ENCODE data around the gene USP24. TPM values are rescaled to one million over a fixed set of nuclear protein-coding genes. Genes with fewer than 3 reads are reported as not detected.
A peak's percentile ranks its signal among the peaks of the same experiment; 100 is the strongest.

The USP24 gene
- total RNA-seq, 1 experiment from 2014 or later, result 40.9 TPM

DNA sequence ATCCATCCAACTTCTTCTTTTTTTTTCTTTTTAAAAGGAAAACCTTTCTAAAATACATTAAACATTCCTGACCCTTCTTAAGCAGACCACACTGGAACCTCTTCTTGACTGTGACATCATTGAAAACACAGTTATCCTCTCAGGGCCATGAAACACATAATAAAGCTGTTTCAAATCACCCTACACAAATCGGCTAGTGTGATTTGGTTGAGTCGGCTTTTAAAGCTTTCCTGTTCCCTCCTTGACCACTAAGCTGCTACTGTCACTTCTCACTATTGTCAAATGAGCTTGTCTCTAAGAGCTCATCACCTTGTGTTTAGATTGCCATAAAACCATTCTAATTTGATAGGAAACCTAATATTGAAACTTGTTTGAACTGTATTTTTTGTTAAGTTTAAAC lies 5.9 kb downstream of the USP24 start (continued):
- TF ChIP-seq, protein P1, sequence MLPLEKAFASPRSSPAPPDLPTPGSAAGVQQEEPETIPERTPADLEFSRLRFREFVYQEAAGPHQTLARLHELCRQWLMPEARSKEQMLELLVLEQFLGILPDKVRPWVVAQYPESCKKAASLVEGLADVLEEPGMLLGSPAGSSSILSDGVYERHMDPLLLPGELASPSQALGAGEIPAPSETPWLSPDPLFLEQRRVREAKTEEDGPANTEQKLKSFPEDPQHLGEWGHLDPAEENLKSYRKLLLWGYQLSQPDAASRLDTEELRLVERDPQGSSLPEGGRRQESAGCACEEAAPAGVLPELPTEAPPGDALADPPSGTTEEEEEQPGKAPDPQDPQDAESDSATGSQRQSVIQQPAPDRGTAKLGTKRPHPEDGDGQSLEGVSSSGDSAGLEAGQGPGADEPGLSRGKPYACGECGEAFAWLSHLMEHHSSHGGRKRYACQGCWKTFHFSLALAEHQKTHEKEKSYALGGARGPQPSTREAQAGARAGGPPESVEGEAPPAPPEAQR (CRISPR knock-in tag; IDR thresholded peaks at IDR 0.05), result no peak
- TF ChIP-seq, protein P2, sequence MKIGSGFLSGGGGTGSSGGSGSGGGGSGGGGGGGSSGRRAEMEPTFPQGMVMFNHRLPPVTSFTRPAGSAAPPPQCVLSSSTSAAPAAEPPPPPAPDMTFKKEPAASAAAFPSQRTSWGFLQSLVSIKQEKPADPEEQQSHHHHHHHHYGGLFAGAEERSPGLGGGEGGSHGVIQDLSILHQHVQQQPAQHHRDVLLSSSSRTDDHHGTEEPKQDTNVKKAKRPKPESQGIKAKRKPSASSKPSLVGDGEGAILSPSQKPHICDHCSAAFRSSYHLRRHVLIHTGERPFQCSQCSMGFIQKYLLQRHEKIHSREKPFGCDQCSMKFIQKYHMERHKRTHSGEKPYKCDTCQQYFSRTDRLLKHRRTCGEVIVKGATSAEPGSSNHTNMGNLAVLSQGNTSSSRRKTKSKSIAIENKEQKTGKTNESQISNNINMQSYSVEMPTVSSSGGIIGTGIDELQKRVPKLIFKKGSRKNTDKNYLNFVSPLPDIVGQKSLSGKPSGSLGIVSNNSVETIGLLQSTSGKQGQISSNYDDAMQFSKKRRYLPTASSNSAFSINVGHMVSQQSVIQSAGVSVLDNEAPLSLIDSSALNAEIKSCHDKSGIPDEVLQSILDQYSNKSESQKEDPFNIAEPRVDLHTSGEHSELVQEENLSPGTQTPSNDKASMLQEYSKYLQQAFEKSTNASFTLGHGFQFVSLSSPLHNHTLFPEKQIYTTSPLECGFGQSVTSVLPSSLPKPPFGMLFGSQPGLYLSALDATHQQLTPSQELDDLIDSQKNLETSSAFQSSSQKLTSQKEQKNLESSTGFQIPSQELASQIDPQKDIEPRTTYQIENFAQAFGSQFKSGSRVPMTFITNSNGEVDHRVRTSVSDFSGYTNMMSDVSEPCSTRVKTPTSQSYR (CRISPR knock-in tag; IDR thresholded peaks at IDR 0.05), result no peak
- TF ChIP-seq, protein P3, sequence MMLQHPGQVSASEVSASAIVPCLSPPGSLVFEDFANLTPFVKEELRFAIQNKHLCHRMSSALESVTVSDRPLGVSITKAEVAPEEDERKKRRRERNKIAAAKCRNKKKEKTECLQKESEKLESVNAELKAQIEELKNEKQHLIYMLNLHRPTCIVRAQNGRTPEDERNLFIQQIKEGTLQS (CRISPR knock-in tag; conservative IDR thresholded peaks at IDR 0.05), result no peak
- no peak for TF ChIP-seq CREM (CRISPR knock-in tag; IDR thresholded peaks at IDR 0.05)
- TF ChIP-seq FOXJ3 (CRISPR knock-in tag; IDR thresholded peaks at IDR 0.05; ENCODE audit: borderline replicate concordance), result no peak
- TF ChIP-seq ZNF423 (CRISPR knock-in tag; IDR thresholded peaks at IDR 0.05), result no peak
- TF ChIP-seq, protein P4, sequence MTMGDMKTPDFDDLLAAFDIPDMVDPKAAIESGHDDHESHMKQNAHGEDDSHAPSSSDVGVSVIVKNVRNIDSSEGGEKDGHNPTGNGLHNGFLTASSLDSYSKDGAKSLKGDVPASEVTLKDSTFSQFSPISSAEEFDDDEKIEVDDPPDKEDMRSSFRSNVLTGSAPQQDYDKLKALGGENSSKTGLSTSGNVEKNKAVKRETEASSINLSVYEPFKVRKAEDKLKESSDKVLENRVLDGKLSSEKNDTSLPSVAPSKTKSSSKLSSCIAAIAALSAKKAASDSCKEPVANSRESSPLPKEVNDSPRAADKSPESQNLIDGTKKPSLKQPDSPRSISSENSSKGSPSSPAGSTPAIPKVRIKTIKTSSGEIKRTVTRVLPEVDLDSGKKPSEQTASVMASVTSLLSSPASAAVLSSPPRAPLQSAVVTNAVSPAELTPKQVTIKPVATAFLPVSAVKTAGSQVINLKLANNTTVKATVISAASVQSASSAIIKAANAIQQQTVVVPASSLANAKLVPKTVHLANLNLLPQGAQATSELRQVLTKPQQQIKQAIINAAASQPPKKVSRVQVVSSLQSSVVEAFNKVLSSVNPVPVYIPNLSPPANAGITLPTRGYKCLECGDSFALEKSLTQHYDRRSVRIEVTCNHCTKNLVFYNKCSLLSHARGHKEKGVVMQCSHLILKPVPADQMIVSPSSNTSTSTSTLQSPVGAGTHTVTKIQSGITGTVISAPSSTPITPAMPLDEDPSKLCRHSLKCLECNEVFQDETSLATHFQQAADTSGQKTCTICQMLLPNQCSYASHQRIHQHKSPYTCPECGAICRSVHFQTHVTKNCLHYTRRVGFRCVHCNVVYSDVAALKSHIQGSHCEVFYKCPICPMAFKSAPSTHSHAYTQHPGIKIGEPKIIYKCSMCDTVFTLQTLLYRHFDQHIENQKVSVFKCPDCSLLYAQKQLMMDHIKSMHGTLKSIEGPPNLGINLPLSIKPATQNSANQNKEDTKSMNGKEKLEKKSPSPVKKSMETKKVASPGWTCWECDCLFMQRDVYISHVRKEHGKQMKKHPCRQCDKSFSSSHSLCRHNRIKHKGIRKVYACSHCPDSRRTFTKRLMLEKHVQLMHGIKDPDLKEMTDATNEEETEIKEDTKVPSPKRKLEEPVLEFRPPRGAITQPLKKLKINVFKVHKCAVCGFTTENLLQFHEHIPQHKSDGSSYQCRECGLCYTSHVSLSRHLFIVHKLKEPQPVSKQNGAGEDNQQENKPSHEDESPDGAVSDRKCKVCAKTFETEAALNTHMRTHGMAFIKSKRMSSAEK (CRISPR knock-in tag; IDR thresholded peaks at IDR 0.05; ENCODE audit: borderline replicate concordance), result no peak

DNA sequence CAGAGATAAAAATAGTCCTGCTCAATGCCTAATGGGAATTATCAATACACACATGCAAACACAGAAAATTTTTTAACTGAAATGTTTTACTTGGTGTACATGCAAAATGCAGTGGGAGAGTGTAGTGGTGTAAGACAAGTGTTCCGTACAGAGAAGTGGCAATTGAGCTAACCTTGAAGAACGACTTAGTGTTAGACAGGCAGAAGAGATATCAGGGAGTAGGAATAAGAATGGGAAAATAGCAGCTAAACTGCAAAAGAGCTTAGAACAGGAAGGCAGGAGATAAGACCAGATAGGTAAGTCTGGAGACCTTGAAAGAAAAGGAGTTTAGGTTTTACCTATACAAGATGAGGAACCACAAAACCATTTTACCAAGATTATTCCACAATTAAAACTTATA lies 9.0 kb downstream of the USP24 start:
- TF ChIP-seq RELA (CRISPR knock-in tag; IDR thresholded peaks at IDR 0.05; ENCODE audit: borderline replicate concordance) (no peak), ZNF232 (CRISPR knock-in tag; IDR thresholded peaks at IDR 0.05) (no peak), MYBL2 (CRISPR knock-in tag; IDR thresholded peaks at IDR 0.05) (no peak), HMGA2 (CRISPR knock-in tag; IDR thresholded peaks at IDR 0.05) (no peak), SP1 (CRISPR knock-in tag; conservative IDR thresholded peaks at IDR 0.05) (no peak), ZBTB21 (CRISPR knock-in tag; IDR thresholded peaks at IDR 0.05; ENCODE audit: borderline replicate concordance) (no peak)
- TF ChIP-seq, protein P5, sequence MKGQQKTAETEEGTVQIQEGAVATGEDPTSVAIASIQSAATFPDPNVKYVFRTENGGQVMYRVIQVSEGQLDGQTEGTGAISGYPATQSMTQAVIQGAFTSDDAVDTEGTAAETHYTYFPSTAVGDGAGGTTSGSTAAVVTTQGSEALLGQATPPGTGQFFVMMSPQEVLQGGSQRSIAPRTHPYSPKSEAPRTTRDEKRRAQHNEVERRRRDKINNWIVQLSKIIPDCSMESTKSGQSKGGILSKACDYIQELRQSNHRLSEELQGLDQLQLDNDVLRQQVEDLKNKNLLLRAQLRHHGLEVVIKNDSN (CRISPR knock-in tag; IDR thresholded peaks at IDR 0.05), result no peak
- TF ChIP-seq, protein P6, sequence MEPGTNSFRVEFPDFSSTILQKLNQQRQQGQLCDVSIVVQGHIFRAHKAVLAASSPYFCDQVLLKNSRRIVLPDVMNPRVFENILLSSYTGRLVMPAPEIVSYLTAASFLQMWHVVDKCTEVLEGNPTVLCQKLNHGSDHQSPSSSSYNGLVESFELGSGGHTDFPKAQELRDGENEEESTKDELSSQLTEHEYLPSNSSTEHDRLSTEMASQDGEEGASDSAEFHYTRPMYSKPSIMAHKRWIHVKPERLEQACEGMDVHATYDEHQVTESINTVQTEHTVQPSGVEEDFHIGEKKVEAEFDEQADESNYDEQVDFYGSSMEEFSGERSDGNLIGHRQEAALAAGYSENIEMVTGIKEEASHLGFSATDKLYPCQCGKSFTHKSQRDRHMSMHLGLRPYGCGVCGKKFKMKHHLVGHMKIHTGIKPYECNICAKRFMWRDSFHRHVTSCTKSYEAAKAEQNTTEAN (CRISPR knock-in tag; IDR thresholded peaks at IDR 0.05), result no peak
- H3K9me3 Mint-ChIP-seq, result no peaks in the 10 kb centered on the region
- peaks cover 61% of the 10 kb centered on the region for H3K4me1 Mint-ChIP-seq
- H3K36me3 Mint-ChIP-seq, result no peaks in the 10 kb centered on the region
- ChIA-PET CTCF (interaction anchor here (1.3 kb wide), 1 partner anchor 71 kb away, joined by 3 read pairs; no protein-coding TSS in a partner anchor), POLR2A (no interaction called here)
- no peaks in the 10 kb centered on the region for H3K27me3 Mint-ChIP-seq (ENCODE audit: low read depth)
- no peak for ATAC-seq
- H3K27ac Mint-ChIP-seq, result peak overlapping the region; percentile 47; the same call in 1 of the 2 replicates
- H3K4me3 Mint-ChIP-seq, result no peak overlapping the region
- DNase-seq (ENCODE audit: low spot score), result no peak
